RPMI8226 (cell line): Measurements from ENCODE around the gene BDH2.

ENCODE experiments used
- DNase-seq: peaks from one replicate; pipeline ENCODE4 v3.0.0-alpha.2; 2015

The BDH2 gene

GRCh38 chr4:103099691-103100392 lies at the start of gene BDH2:
BDH2 (minus strand) TSS chr4:103099834; CDS start chr4:103096254, 3,580 bp downstream.
- peak; percentile 78 for DNase-seq

- no peak for DNase-seq
Measured at GRCh38 chr4:103144926-103145325, 45.3 kb upstream of the BDH2 start.

GRCh38 chr4:103137446-103137827 lies 37.8 kb upstream of the BDH2 start:
- DNase-seq: no peak

- DNase-seq: no peak
Measured at GRCh38 chr4:103136671-103137445, 37.2 kb upstream of the BDH2 start.

GRCh38 chr4:103129174-103129573 lies 29.5 kb upstream of the BDH2 start:
- DNase-seq: no peak

- no peak for DNase-seq
Measured at GRCh38 chr4:103126126-103126525, 26.5 kb upstream of the BDH2 start.

- DNase-seq: no peak
Measured at GRCh38 chr4:103123114-103123513, 23.5 kb upstream of the BDH2 start.

- DNase-seq: no peak
Measured at GRCh38 chr4:103118166-103118565, 18.5 kb upstream of the BDH2 start.

GRCh38 chr4:103111598-103111997 lies 12.0 kb upstream of the BDH2 start:
- DNase-seq: no peak

GRCh38 chr4:103108542-103108941 lies 8.9 kb upstream of the BDH2 start:
- DNase-seq: no peak

- DNase-seq: no peak
Measured at GRCh38 chr4:103105558-103106356, 6.1 kb upstream of the BDH2 start.

- DNase-seq: no peak
Measured at GRCh38 chr4:103104886-103105285, 5.3 kb upstream of the BDH2 start.

- DNase-seq: no peak
Measured at GRCh38 chr4:103100691-103101090, 1.1 kb upstream of the BDH2 start.

- DNase-seq: no peak
Measured at GRCh38 chr4:103098756-103099440, 736 bp downstream of the BDH2 start.

GRCh38 chr4:103098341-103098740 lies 1.3 kb downstream of the BDH2 start:
- no peak for DNase-seq

- no peak for DNase-seq
Measured at GRCh38 chr4:103097112-103097511, 2.5 kb downstream of the BDH2 start.

- no peak for DNase-seq
Measured at GRCh38 chr4:103095080-103095479, 4.6 kb downstream of the BDH2 start.

GRCh38 chr4:103092245-103092644 lies 7.4 kb downstream of the BDH2 start:
- DNase-seq: no peak

GRCh38 chr4:103091601-103092223 lies 7.9 kb downstream of the BDH2 start:
- DNase-seq: peak; percentile 64

GRCh38 chr4:103089481-103089880 lies 10.2 kb downstream of the BDH2 start:
- no peak for DNase-seq

GRCh38 chr4:103086551-103086950 lies 13.1 kb downstream of the BDH2 start:
- DNase-seq: no peak

GRCh38 chr4:103085555-103086196 lies 14.0 kb downstream of the BDH2 start:
- no peak for DNase-seq
